OCI-LY3 (cell line): ENCODE data around the gene ARHGAP4.

Source experiments
- CTCF ChIP-seq: fragments of 200-600, 300-600 bp; sonication (generic); IDR thresholded peaks from 2 replicates; pipeline ENCODE4 v1.5.1; 2014; ENCODE audit warnings: antibody characterized with exemption, low read length, low read depth
- EZH2phosphoT487 ChIP-seq: fragments of 200-600 bp; shearing (Covaris generic); IDR thresholded peaks from 2 replicates; pipeline ENCODE4 v1.6.1; 2018; ENCODE audit warnings: antibody characterized with exemption, mixed run types, low read depth

GRCh38 chrX:153861151-153861550, 64.9 kb downstream of the ARHGAP4 start:
- TF ChIP-seq CTCF (no peak), EZH2phosphoT487 (no peak)
